Measurements from ENCODE around the gene ZCCHC18. TPM values are rescaled to one million over a fixed set of nuclear protein-coding genes. Genes with fewer than 3 reads are reported as not detected.

The ZCCHC18 gene
- total RNA-seq, 4 donors from 2014 or later, result 0.95 TPM; not detected in 3

- Histone ChIP-seq H3K27me3 (no peaks in the 10 kb centered on the region), H3K9me3 (no peaks in the 10 kb centered on the region), H3K4me3 (peak overlapping the region in 2 of 4 donors; percentile 15 to 27), H3K36me3 (no peaks in the 10 kb centered on the region), H3K4me1 (no peaks in the 10 kb centered on the region), H3K27ac (peak overlapping the region in 2 of 4 donors; percentile 9 to 59)
- TF ChIP-seq EP300 (IDR thresholded peaks at IDR 0.05; ENCODE audit: low read depth) (no peak), POLR2A (IDR thresholded peaks at IDR 0.05) (no peak), CTCF (IDR thresholded peaks at IDR 0.05) (peak; percentile 47 to 80 (median 64)), POLR2AphosphoS5 (IDR thresholded peaks at IDR 0.05) (no peak)
- in situ Hi-C loops (cut with MboI; ENCODE audit: low pct_ligation_motif_present in 1 of 4, low pct_unique_long_range_greater_than_20kb in 1 of 4, low sequenced_read_pairs in 3 of 4) (loop anchor here in 3 of 4 donors (25.0 kb wide), 1 partner anchor 299 kb away; the partner anchor contains the start of gene RAB9B (in 3 of the 3)), intact Hi-C loops (cut with DNase I; ENCODE audit: low total_unique reads) (no loop called here)
- 31 to 73% methylated on average over 2 to 10 of the region's 10 CpGs for WGBS, 2 donors (ENCODE audit: low coverage in 1 of 2)
- DNase-seq, result peak; percentile 67
Observed at GRCh38 chrX:104136241-104137019, 24.1 kb downstream of the ZCCHC18 start.

- in situ Hi-C loops (cut with MboI; ENCODE audit: low pct_ligation_motif_present in 1 of 4, low pct_unique_long_range_greater_than_20kb in 1 of 4, low sequenced_read_pairs in 3 of 4) (loop anchor here in 3 of 4 donors (25.0 kb wide), 1 partner anchor 300 kb away; the partner anchor contains the start of gene RAB9B (in 3 of the 3)), intact Hi-C loops (cut with DNase I; ENCODE audit: low total_unique reads) (no loop called here)
- Histone ChIP-seq H3K4me3 (no peak overlapping the region), H3K27ac (no peak overlapping the region), H3K4me1 (no peaks in the 10 kb centered on the region), H3K36me3 (no peaks in the 10 kb centered on the region), H3K9me3 (no peaks in the 10 kb centered on the region), H3K27me3 (no peaks in the 10 kb centered on the region)
- TF ChIP-seq POLR2AphosphoS5 (IDR thresholded peaks at IDR 0.05), result no peak
- no peak for TF ChIP-seq EP300 (IDR thresholded peaks at IDR 0.05; ENCODE audit: low read depth)
- no peak for TF ChIP-seq CTCF (IDR thresholded peaks at IDR 0.05)
- TF ChIP-seq POLR2A (IDR thresholded peaks at IDR 0.05), result no peak
- DNase-seq, result no peak
- WGBS, 2 donors (ENCODE audit: low coverage in 1 of 2), result 73 to 86% methylated on average over 3 of the region's 3 CpGs
Observed at GRCh38 chrX:104137496-104137895, 25.2 kb downstream of the ZCCHC18 start.

- Histone ChIP-seq H3K27ac (no peak overlapping the region), H3K27me3 (no peaks in the 10 kb centered on the region), H3K36me3 (no peaks in the 10 kb centered on the region), H3K9me3 (no peaks in the 10 kb centered on the region), H3K4me3 (no peak overlapping the region), H3K4me1 (no peaks in the 10 kb centered on the region)
- WGBS, 2 donors (ENCODE audit: low coverage in 1 of 2), result 89 to 100% methylated on average over 1 to 8 of the region's 8 CpGs
- in situ Hi-C loops (cut with MboI; ENCODE audit: low pct_ligation_motif_present in 1 of 4, low pct_unique_long_range_greater_than_20kb in 1 of 4, low sequenced_read_pairs in 3 of 4) (loop anchor here in 3 of 4 donors (25.0 kb wide), 1 partner anchor 304 kb away; the partner anchor contains the start of gene RAB9B (in 3 of the 3)), intact Hi-C loops (cut with DNase I; ENCODE audit: low total_unique reads) (no loop called here)
- no peak for DNase-seq
- TF ChIP-seq POLR2AphosphoS5 (IDR thresholded peaks at IDR 0.05) (no peak), CTCF (IDR thresholded peaks at IDR 0.05) (no peak), POLR2A (IDR thresholded peaks at IDR 0.05) (no peak), EP300 (IDR thresholded peaks at IDR 0.05; ENCODE audit: low read depth) (no peak)
Observed at GRCh38 chrX:104141087-104141760, 28.9 kb downstream of the ZCCHC18 start.

- Histone ChIP-seq H3K27me3 (no peaks in the 10 kb centered on the region), H3K9me3 (no peaks in the 10 kb centered on the region), H3K4me3 (no peak overlapping the region), H3K36me3 (no peaks in the 10 kb centered on the region), H3K4me1 (peaks cover 0 to 8% (median 0%) of the 10 kb centered on the region in 4 donors), H3K27ac (no peak overlapping the region)
- TF ChIP-seq POLR2AphosphoS5 (IDR thresholded peaks at IDR 0.05) (no peak), EP300 (IDR thresholded peaks at IDR 0.05; ENCODE audit: low read depth) (no peak), POLR2A (IDR thresholded peaks at IDR 0.05) (no peak), CTCF (IDR thresholded peaks at IDR 0.05) (no peak)
- WGBS, 2 donors (ENCODE audit: low coverage in 1 of 2), result 0 to 14% methylated on average over 1 of the region's 1 CpG
- in situ Hi-C loops (cut with MboI; ENCODE audit: low pct_ligation_motif_present in 1 of 4, low pct_unique_long_range_greater_than_20kb in 1 of 4, low sequenced_read_pairs in 3 of 4), result loop anchor here in 1 of 4 donors (25.0 kb wide), 1 partner anchor 464 kb away; the partner anchor contains the start of gene MORF4L2
- no peak for DNase-seq
- intact Hi-C loops (cut with DNase I; ENCODE audit: low total_unique reads), result no loop called here
Observed at GRCh38 chrX:104151037-104151436, 38.7 kb downstream of the ZCCHC18 start.
